IPS DF 6.9 (cell line): ENCODE measurements around the gene UBE2G2.

Source experiments
- DNase-seq: peaks from one replicate; pipeline ENCODE4 v3.0.0-alpha.2; 2013; ENCODE audit warnings: low read depth, low spot score
- H3K27ac ChIP-seq: one replicate; pipeline ENCODE4 v1.5.1; 2013; ENCODE audit warnings: low read length, control low read depth
- H3K27me3 ChIP-seq: 2 replicates; pipeline ENCODE4 v1.6.1; 2013; ENCODE audit warnings: mild to moderate bottlenecking, low read length; ENCODE audit not compliant: control insufficient read depth, insufficient read depth
- H3K36me3 ChIP-seq: 2 replicates; pipeline ENCODE4 v1.6.1; 2013; ENCODE audit warnings: low read length; ENCODE audit not compliant: control insufficient read depth, insufficient read depth
- H3K4me1 ChIP-seq: 2 replicates; pipeline ENCODE4 v1.6.1; 2013; ENCODE audit warnings: low read length; ENCODE audit not compliant: control insufficient read depth, insufficient read depth
- H3K4me3 ChIP-seq: 2 replicates; pipeline ENCODE4 v1.5.1; 2013; ENCODE audit warnings: mild to moderate bottlenecking, low read length
- H3K9me3 ChIP-seq: 2 replicates; pipeline ENCODE4 v1.6.1; 2013; ENCODE audit warnings: low read length, inconsistent platforms; ENCODE audit not compliant: control insufficient read depth, insufficient read depth
- WGBS: extraction: QIAGEN DNeasy Blood & Tissue Kit; methylation state at CpG from one replicate; pipeline ENCODE4 v1.1.7; 2013; ENCODE audit warnings: mixed read lengths, missing lambda C conversion rate; ENCODE audit not compliant: insufficient read length, insufficient coverage; 5-methylcytosine and 5-hydroxymethylcytosine counted together

The UBE2G2 gene

DNA sequence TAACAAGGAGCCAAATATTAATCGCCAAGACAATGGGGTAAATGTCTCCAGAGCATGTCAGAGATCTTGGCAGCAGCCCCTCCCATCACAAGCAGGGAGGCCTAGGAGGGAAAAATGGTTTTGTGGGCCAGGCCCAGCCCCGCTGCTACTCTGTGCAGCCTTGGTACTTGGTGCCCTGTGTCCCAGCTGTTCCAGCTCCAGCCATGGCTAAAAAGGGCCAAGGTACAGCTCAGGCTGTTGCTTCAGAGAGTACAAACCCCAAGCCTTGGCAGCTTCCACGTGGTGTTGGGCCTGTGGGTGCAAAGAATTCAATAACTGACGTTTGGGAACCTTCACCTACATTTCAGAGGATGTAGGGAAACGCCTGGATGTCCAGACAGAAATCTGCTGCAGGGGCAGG, 10.4 kb downstream of the UBE2G2 start:
- Histone ChIP-seq H3K4me3 (no peak overlapping the region), H3K27ac (no peak overlapping the region), H3K27me3 (no peaks in the 10 kb centered on the region; the same call in 1 of the 2 replicates), H3K9me3 (no peaks in the 10 kb centered on the region), H3K4me1 (peaks cover 3% of the 10 kb centered on the region; the same call in 1 of the 2 replicates), H3K36me3 (peaks cover 9% of the 10 kb centered on the region)
- WGBS, result no CpG with 5 or more reads among the region's 5 CpGs
- DNase-seq, result no peak

DNA sequence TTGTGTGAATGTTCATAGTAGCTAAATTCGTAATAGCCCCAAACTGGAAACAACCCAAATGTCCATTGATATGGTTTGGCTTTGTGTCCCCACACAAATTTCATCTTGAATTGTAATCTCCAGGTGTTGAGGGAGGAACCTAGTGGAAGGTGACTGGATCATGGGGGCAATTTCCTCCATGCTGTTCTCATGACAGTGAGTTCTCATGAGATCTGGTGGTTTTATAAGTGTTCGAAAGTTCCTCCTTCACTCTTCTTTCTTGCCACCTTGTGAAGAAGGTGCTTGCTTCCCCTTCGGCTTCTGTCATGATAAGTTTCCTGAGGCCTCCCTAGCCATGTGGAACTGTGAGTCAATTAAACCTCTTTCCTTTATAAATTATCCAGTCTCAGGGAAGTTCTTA, 11.3 kb downstream of the UBE2G2 start:
- no CpG with 5 or more reads among the region's 3 CpGs for WGBS
- Histone ChIP-seq H3K27ac (no peak overlapping the region), H3K27me3 (no peaks in the 10 kb centered on the region; the same call in 1 of the 2 replicates), H3K9me3 (no peaks in the 10 kb centered on the region), H3K4me1 (peaks cover 3% of the 10 kb centered on the region; the same call in 1 of the 2 replicates), H3K4me3 (no peak overlapping the region), H3K36me3 (peaks cover 9% of the 10 kb centered on the region)
- no peak for DNase-seq

DNA sequence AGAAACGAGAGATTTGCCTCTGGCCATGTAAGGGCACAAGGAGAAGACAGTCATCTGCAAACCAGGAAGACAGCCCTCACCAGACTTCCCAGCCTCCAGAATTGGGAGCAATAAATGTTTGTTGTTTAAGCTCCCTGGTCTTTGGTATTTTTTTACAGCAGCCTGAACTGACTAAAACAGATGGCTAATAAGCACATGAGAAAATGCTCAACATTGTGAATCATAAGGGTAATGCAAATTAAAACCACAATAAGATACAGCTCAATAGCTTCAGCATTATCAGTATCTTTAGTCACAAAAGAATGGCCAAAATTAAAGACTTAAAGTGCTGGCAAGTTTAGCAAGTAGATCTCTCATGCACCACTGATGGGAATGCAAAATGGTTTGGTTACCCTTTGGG, 11.7 kb downstream of the UBE2G2 start:
- Histone ChIP-seq H3K4me1 (peaks cover 3% of the 10 kb centered on the region; the same call in 1 of the 2 replicates), H3K27ac (no peak overlapping the region), H3K4me3 (no peak overlapping the region), H3K27me3 (no peaks in the 10 kb centered on the region; the same call in 1 of the 2 replicates), H3K9me3 (no peaks in the 10 kb centered on the region), H3K36me3 (peaks cover 9% of the 10 kb centered on the region)
- no CpG with 5 or more reads among the region's 1 CpG for WGBS
- DNase-seq, result no peak

GRCh38 chr21:44785620-44786335, 15.8 kb downstream of the UBE2G2 start:
- Histone ChIP-seq H3K9me3 (no peaks in the 10 kb centered on the region), H3K27me3 (no peaks in the 10 kb centered on the region), H3K36me3 (0 out of 2 replicates have a peak, but pooled peaks cover 3% of the 10 kb centered on the region), H3K27ac (no peak overlapping the region), H3K4me3 (no peak overlapping the region), H3K4me1 (no peaks in the 10 kb centered on the region)
- no CpG with 5 or more reads among the region's 13 CpGs for WGBS
- DNase-seq, result no peak

GRCh38 chr21:44784810-44785209, 16.8 kb downstream of the UBE2G2 start:
- H3K4me3 ChIP-seq, result no peak overlapping the region
- no peak overlapping the region for H3K27ac ChIP-seq
- no peak for DNase-seq
- H3K36me3 ChIP-seq, result no peaks in the 10 kb centered on the region
- no peaks in the 10 kb centered on the region for H3K9me3 ChIP-seq
- no peaks in the 10 kb centered on the region for H3K4me1 ChIP-seq
- no peaks in the 10 kb centered on the region for H3K27me3 ChIP-seq
- no CpG with 5 or more reads among the region's 6 CpGs for WGBS

GRCh38 chr21:44783020-44783696, 18.5 kb downstream of the UBE2G2 start:
- no peak overlapping the region for H3K27ac ChIP-seq
- WGBS, result no CpG with 5 or more reads among the region's 5 CpGs
- H3K4me1 ChIP-seq, result no peaks in the 10 kb centered on the region
- no peak overlapping the region for H3K4me3 ChIP-seq
- no peak for DNase-seq
- H3K36me3 ChIP-seq, result peaks cover 1% of the 10 kb centered on the region; the same call in 1 of the 2 replicates
- no peaks in the 10 kb centered on the region for H3K27me3 ChIP-seq
- no peaks in the 10 kb centered on the region for H3K9me3 ChIP-seq

- H3K9me3 ChIP-seq, result no peaks in the 10 kb centered on the region
- H3K27me3 ChIP-seq, result no peaks in the 10 kb centered on the region
- H3K27ac ChIP-seq, result no peak overlapping the region
- peaks cover 3% of the 10 kb centered on the region; the same call in 1 of the 2 replicates for H3K36me3 ChIP-seq
- DNase-seq, result no peak
- no CpG with 5 or more reads among the region's 16 CpGs for WGBS
- H3K4me1 ChIP-seq, result no peaks in the 10 kb centered on the region
- no peak overlapping the region for H3K4me3 ChIP-seq
Measured at GRCh38 chr21:44780767-44781459, 20.7 kb downstream of the UBE2G2 start.

DNA sequence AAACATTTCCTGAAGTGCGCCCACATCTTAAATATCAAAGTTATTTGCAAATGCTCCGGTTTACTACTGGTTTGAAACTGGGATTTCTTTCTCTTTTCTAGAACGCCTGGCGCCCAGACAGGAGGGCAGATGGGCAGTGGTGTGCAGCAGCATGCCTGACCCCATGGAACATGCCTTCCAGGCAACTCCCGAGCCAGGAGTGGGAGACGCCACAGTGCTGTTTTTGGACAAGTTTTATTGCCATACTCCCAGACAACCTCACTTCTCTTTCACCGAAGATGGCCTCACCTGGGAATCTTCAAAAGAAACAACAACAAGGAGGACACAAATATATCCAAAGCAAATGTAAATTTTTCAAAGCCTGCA, 21.5 kb downstream of the UBE2G2 start:
- no peaks in the 10 kb centered on the region for H3K4me1 ChIP-seq
- H3K9me3 ChIP-seq, result no peaks in the 10 kb centered on the region
- DNase-seq, result no peak
- no CpG with 5 or more reads among the region's 7 CpGs for WGBS
- peaks cover 3% of the 10 kb centered on the region; the same call in 1 of the 2 replicates for H3K36me3 ChIP-seq
- H3K27ac ChIP-seq, result no peak overlapping the region
- H3K27me3 ChIP-seq, result no peaks in the 10 kb centered on the region
- no peak overlapping the region for H3K4me3 ChIP-seq

- no peaks in the 10 kb centered on the region for H3K4me1 ChIP-seq
- no peak overlapping the region for H3K4me3 ChIP-seq
- H3K27me3 ChIP-seq, result no peaks in the 10 kb centered on the region
- no CpG with 5 or more reads among the region's 17 CpGs for WGBS
- no peak for DNase-seq
- H3K9me3 ChIP-seq, result no peaks in the 10 kb centered on the region
- H3K36me3 ChIP-seq, result peaks cover 5% of the 10 kb centered on the region; the same call in 1 of the 2 replicates
- no peak overlapping the region for H3K27ac ChIP-seq
Measured at GRCh38 chr21:44779417-44780136, 22.0 kb downstream of the UBE2G2 start.

- DNase-seq, result no peak
- H3K27ac ChIP-seq, result no peak overlapping the region
- no peaks in the 10 kb centered on the region for H3K9me3 ChIP-seq
- H3K36me3 ChIP-seq, result peaks cover 6% of the 10 kb centered on the region; the same call in 1 of the 2 replicates
- no CpG with 5 or more reads among the region's 6 CpGs for WGBS
- no peak overlapping the region for H3K4me3 ChIP-seq
- no peaks in the 10 kb centered on the region for H3K27me3 ChIP-seq
- no peaks in the 10 kb centered on the region for H3K4me1 ChIP-seq
Measured at GRCh38 chr21:44778983-44779382, 22.6 kb downstream of the UBE2G2 start.
